H1 (cell line): ENCODE results near the gene CEP170.

Experiments used
- EZH2 ChIP-seq: fragments of 200-600 bp; sonication (generic); IDR thresholded peaks from 2 replicates; pipeline ENCODE4 v1.7.1; 2012; ENCODE audit warnings: low read depth, mild to moderate bottlenecking, moderate library complexity, low read length, inconsistent platforms; ENCODE audit not compliant: severe bottlenecking
- JUN ChIP-seq: IDR thresholded peaks from 2 replicates; pipeline ENCODE4 v1.6.1; 2011; ENCODE audit warnings: low read depth, mild to moderate bottlenecking, improper control_type of control experiment, low read length
- MAFK ChIP-seq: IDR thresholded peaks from 2 replicates; pipeline ENCODE4 v1.6.1; 2012; ENCODE audit warnings: low read depth, mild to moderate bottlenecking, improper control_type of control experiment, low read length
- POLR2A ChIP-seq, 2 experiments: IDR thresholded peaks; 1 replicate in 1 of 2; 2 replicates in 1 of 2; pipeline ENCODE4 v1.6.1; 2011; ENCODE audit warnings: low read depth in 2 of 2, low read length in 2 of 2, mild to moderate bottlenecking in 2 of 2; ENCODE audit errors: control extremely low read depth in 1 of 2
- POLR2AphosphoS5 ChIP-seq: IDR thresholded peaks from 2 replicates; pipeline ENCODE4 v1.6.1; 2011; ENCODE audit warnings: low read depth, low read length
- TF ChIP-seq, protein P1 (sequence below), 3 experiments: IDR thresholded peaks; 1 replicate in 2 of 3; 2 replicates in 1 of 3; pipeline versions ENCODE4 v1.5.1 to v1.6.1; 2011; ENCODE audit warnings: low read length in 3 of 3, mild to moderate bottlenecking in 3 of 3, inconsistent platforms in 2 of 3, low read depth in 1 of 3, moderate library complexity in 1 of 3; ENCODE audit not compliant: insufficient read depth in 1 of 3; ENCODE audit errors: control extremely low read depth in 1 of 3
- TF ChIP-seq, protein P2 (sequence below): IDR thresholded peaks from 2 replicates; pipeline ENCODE4 v1.6.1; 2012; ENCODE audit warnings: inconsistent platforms

DNA sequence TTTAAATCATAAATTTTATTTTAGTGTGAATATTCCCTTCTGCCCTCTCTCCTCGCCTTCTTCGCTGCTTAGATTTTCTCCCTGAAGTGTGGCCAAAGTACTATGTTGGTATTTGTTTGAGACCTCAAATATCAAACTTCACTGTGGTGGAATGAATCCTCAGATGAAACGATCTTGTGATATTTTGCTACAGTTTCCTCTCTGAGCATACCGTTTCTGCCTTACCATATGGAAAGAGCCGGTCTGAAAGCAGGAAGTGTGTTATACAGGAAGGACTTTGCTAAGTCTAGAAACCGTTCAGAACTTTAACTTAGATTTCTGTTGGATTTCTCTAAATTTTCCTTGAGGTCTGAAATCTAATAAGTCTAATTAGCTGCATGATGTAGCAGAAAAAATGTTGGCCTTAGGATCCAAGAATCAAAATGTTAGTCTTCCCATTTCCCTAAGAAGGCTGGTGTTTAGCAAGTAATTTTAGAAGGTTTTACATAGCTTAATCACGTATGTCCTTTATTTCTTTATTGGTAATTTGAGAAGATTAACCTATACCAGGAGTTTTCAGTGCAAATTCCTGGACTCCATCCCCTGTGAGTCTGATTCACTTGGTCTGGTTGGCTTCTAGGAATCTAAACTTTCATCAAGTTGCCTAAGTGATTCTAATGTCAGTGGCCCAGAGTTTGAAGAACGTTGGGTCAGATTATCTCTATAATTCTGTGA is 31.5 kb upstream of the CEP170 start:
- TF ChIP-seq EZH2, result no peak
- TF ChIP-seq, protein P1, sequence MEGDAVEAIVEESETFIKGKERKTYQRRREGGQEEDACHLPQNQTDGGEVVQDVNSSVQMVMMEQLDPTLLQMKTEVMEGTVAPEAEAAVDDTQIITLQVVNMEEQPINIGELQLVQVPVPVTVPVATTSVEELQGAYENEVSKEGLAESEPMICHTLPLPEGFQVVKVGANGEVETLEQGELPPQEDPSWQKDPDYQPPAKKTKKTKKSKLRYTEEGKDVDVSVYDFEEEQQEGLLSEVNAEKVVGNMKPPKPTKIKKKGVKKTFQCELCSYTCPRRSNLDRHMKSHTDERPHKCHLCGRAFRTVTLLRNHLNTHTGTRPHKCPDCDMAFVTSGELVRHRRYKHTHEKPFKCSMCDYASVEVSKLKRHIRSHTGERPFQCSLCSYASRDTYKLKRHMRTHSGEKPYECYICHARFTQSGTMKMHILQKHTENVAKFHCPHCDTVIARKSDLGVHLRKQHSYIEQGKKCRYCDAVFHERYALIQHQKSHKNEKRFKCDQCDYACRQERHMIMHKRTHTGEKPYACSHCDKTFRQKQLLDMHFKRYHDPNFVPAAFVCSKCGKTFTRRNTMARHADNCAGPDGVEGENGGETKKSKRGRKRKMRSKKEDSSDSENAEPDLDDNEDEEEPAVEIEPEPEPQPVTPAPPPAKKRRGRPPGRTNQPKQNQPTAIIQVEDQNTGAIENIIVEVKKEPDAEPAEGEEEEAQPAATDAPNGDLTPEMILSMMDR (IDR thresholded peaks at IDR 0.05; ENCODE audit: control extremely low read depth in 1 of 3, insufficient read depth in 1 of 3, low read depth in 1 of 3, low read length in 3 of 3), result no peak
- no peak for TF ChIP-seq POLR2A (IDR thresholded peaks at IDR 0.05; ENCODE audit: control extremely low read depth in 1 of 2, low read depth in 2 of 2, low read length in 2 of 2)
- no peak for TF ChIP-seq POLR2AphosphoS5
- TF ChIP-seq JUN, result no peak
- TF ChIP-seq, protein P2, sequence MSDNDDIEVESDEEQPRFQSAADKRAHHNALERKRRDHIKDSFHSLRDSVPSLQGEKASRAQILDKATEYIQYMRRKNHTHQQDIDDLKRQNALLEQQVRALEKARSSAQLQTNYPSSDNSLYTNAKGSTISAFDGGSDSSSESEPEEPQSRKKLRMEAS, result no peak
- TF ChIP-seq MAFK, result no peak
